H9 (cell line): ENCODE data around the gene HHIP. TPM values are rescaled to one million over a fixed set of nuclear protein-coding genes. Genes with fewer than 3 reads are reported as not detected.

Experiments used
- DNase-seq: peaks from one replicate; pipeline ENCODE4 v3.0.0-alpha.2; 2017
- H2AFZ ChIP-seq: one replicate; pipeline ENCODE4 v1.6.1; 2013; ENCODE audit warnings: mild to moderate bottlenecking, low read length, control low read depth, moderate library complexity
- H2AK5ac ChIP-seq: 2 replicates; pipeline ENCODE4 v1.6.1; 2013; ENCODE audit warnings: low read length, control low read depth, mixed read lengths; ENCODE audit not compliant: insufficient read length
- H2BK120ac ChIP-seq: one replicate; pipeline ENCODE4 v1.6.1; 2013; ENCODE audit warnings: low read depth, mild to moderate bottlenecking, low read length, control low read depth, inconsistent platforms; ENCODE audit not compliant: poor library complexity, severe bottlenecking
- H2BK12ac ChIP-seq: 2 replicates; pipeline ENCODE4 v1.6.1; 2013; ENCODE audit warnings: low read length, control low read depth, mixed read lengths, low read depth; ENCODE audit not compliant: insufficient read length
- H2BK15ac ChIP-seq: 2 replicates; pipeline ENCODE4 v1.6.1; 2013; ENCODE audit warnings: low read depth, low read length, control low read depth
- H2BK20ac ChIP-seq: one replicate; pipeline ENCODE4 v1.6.1; 2013; ENCODE audit warnings: low read depth, mild to moderate bottlenecking, low read length, control low read depth, inconsistent platforms; ENCODE audit not compliant: poor library complexity, severe bottlenecking
- H2BK5ac ChIP-seq: 2 replicates; pipeline ENCODE4 v1.6.1; 2013; ENCODE audit warnings: low read length, control low read depth, mixed read lengths; ENCODE audit not compliant: insufficient read length
- H3K14ac ChIP-seq: 2 replicates; pipeline ENCODE4 v1.6.1; 2013; ENCODE audit warnings: low read length, control low read depth; ENCODE audit not compliant: insufficient read depth
- H3K18ac ChIP-seq: 2 replicates; pipeline ENCODE4 v1.6.1; 2013; ENCODE audit warnings: low read depth, mild to moderate bottlenecking, mixed read lengths, low read length, control low read depth; ENCODE audit not compliant: insufficient read length
- H3K23ac ChIP-seq: 2 replicates; pipeline ENCODE4 v1.6.1; 2013; ENCODE audit warnings: low read length, control low read depth, mixed read lengths, low read depth; ENCODE audit not compliant: insufficient read length
- H3K23me2 ChIP-seq: 2 replicates; pipeline ENCODE4 v1.6.1; 2013; ENCODE audit warnings: low read depth, mild to moderate bottlenecking, mixed read lengths, low read length, control low read depth; ENCODE audit not compliant: insufficient read length, poor library complexity, severe bottlenecking
- H3K27ac ChIP-seq: 2 replicates; pipeline ENCODE4 v1.5.1; 2013; ENCODE audit warnings: low read length, control low read depth, mixed read lengths, low read depth; ENCODE audit not compliant: insufficient read length
- H3K27me3 ChIP-seq: 2 replicates; pipeline ENCODE4 v1.6.1; 2013; ENCODE audit warnings: low read length, control low read depth, inconsistent platforms; ENCODE audit not compliant: insufficient read depth
- H3K4ac ChIP-seq: 2 replicates; pipeline ENCODE4 v1.6.1; 2013; ENCODE audit warnings: low read depth, mild to moderate bottlenecking, control low read depth, inconsistent platforms, low read length, moderate library complexity
- H3K4me1 ChIP-seq: 2 replicates; pipeline ENCODE4 v1.6.1; 2013; ENCODE audit warnings: low read length, control low read depth, inconsistent platforms; ENCODE audit not compliant: insufficient read depth
- H3K4me2 ChIP-seq: 2 replicates; pipeline ENCODE4 v1.6.1; 2013; ENCODE audit warnings: low read length, control low read depth, mixed read lengths; ENCODE audit not compliant: insufficient read length, insufficient read depth
- H3K56ac ChIP-seq: 2 replicates; pipeline ENCODE4 v1.6.1; 2013; ENCODE audit warnings: low read depth, mild to moderate bottlenecking, mixed read lengths, low read length, control low read depth; ENCODE audit not compliant: insufficient read length
- H3K79me1 ChIP-seq: 2 replicates; pipeline ENCODE4 v1.6.1; 2013; ENCODE audit warnings: low read depth, mild to moderate bottlenecking, moderate library complexity, low read length, control low read depth, inconsistent platforms; ENCODE audit not compliant: insufficient read depth, poor library complexity, severe bottlenecking
- H3K79me2 ChIP-seq: 2 replicates; pipeline ENCODE4 v1.6.1; 2013; ENCODE audit warnings: low read length, control low read depth, inconsistent platforms; ENCODE audit not compliant: insufficient read depth
- H3K9ac ChIP-seq: 2 replicates; pipeline ENCODE4 v1.6.1; 2013; ENCODE audit warnings: low read length, control low read depth, mixed read lengths; ENCODE audit not compliant: insufficient read length; ENCODE audit errors: extremely low read depth
- H3K9me3 ChIP-seq: one replicate; pipeline ENCODE4 v1.6.1; 2013; ENCODE audit warnings: low read depth, low read length, inconsistent platforms; ENCODE audit not compliant: control insufficient read depth
- H3T11ph ChIP-seq: one replicate; pipeline ENCODE4 v1.6.1; 2013; ENCODE audit warnings: mild to moderate bottlenecking, low read length, control low read depth, inconsistent platforms
- H4K20me1 ChIP-seq: one replicate; pipeline ENCODE4 v1.6.1; 2013; ENCODE audit not compliant: control insufficient read depth, insufficient read length, insufficient read depth
- H4K5ac ChIP-seq: 2 replicates; pipeline ENCODE4 v1.6.1; 2013; ENCODE audit warnings: low read depth, mild to moderate bottlenecking, mixed read lengths, low read length, control low read depth; ENCODE audit not compliant: insufficient read length
- H4K8ac ChIP-seq: replicated peaks from 2 replicates; pipeline ENCODE4 v1.6.1; 2013; ENCODE audit warnings: low read length, control low read depth, mixed read lengths, low read depth; ENCODE audit not compliant: insufficient read length
- H4K91ac ChIP-seq: 2 replicates; pipeline ENCODE4 v1.6.1; 2013; ENCODE audit warnings: low read depth, mild to moderate bottlenecking, moderate library complexity, mixed read lengths, low read length, control low read depth; ENCODE audit not compliant: insufficient read length
- H3K27ac Mint-ChIP-seq, 3 experiments: 2 replicates in 2 of 3; 3 replicates in 1 of 3; pipeline ENCODE4 v1.8.0; 2020 to 2021; ENCODE audit warnings: mixed read lengths in 3 of 3, mild to moderate bottlenecking in 1 of 3, moderate library complexity in 1 of 3
- H3K27me3 Mint-ChIP-seq: 2 replicates; pipeline ENCODE4 v1.8.0; 2021; ENCODE audit warnings: low read depth, mild to moderate bottlenecking, moderate library complexity, mixed read lengths
- H3K36me3 Mint-ChIP-seq, 3 experiments: 2 replicates in 2 of 3; 3 replicates in 1 of 3; pipeline ENCODE4 v1.8.0; 2020 to 2021; ENCODE audit warnings: low read depth in 3 of 3, mixed read lengths in 3 of 3; ENCODE audit not compliant: insufficient read depth in 1 of 3
- H3K4me1 Mint-ChIP-seq, 2 experiments: 2 replicates each; pipeline ENCODE4 v1.8.0; 2020; ENCODE audit warnings: mixed read lengths in 2 of 2
- H3K4me3 Mint-ChIP-seq, 2 experiments: 2 replicates in 1 of 2; 3 replicates in 1 of 2; pipeline ENCODE4 v1.8.0; 2020 to 2021; ENCODE audit warnings: mild to moderate bottlenecking in 2 of 2, mixed read lengths in 2 of 2, moderate library complexity in 1 of 2
- H3K9me3 Mint-ChIP-seq, 2 experiments: 2 replicates in 1 of 2; 3 replicates in 1 of 2; pipeline ENCODE4 v1.8.0; 2020; ENCODE audit warnings: mild to moderate bottlenecking in 2 of 2, mixed read lengths in 2 of 2, moderate library complexity in 1 of 2
- WGBS: extraction: QIAGEN DNeasy Blood & Tissue Kit; methylation state at CpG from one replicate; pipeline ENCODE4 v1.1.7; 2013; ENCODE audit warnings: missing lambda C conversion rate, low lambda C conversion rate, mixed read lengths; ENCODE audit not compliant: insufficient read length; ENCODE audit errors: extremely low coverage; 5-methylcytosine and 5-hydroxymethylcytosine counted together
- total RNA-seq: library from RNA; stranded (reverse); gene quantifications from 2 replicates; pipeline ENCODE4 v1.2.1, GENCODE V29; 2021
- TF ChIP-seq, protein P1 (sequence below): fragments of 200-600 bp; sonication (generic); conservative IDR thresholded peaks from 3 replicates; pipeline ENCODE4 v1.8.0; 2021; ENCODE audit warnings: antibody characterized with exemption, mild to moderate bottlenecking

The HHIP gene
- total RNA-seq, 1 experiment from 2014 or later, result 3.8 TPM

DNA sequence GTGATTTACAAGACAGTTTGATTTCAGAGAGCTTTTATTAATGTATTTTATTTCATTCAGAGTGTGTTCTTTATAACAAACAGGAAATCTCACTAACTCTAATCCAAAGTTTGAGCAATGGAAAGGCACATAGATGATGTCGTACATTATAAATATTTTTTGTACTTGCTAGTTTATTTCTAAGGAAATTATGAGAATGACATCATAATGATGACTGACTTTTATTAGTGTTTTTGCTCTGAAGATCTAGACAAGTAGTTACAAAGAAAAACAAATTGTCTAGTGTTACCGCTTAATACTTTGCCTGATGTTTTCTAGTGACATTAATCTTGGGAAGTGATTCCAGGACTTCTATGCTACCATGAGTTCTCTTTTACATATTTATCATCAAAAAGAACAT is 43.2 kb downstream of the HHIP start:
- H3K23me2 ChIP-seq, result no peaks in the 10 kb centered on the region
- H4K20me1 ChIP-seq, result no peaks in the 10 kb centered on the region
- H3T11ph ChIP-seq, result no peak overlapping the region
- no peak overlapping the region for H2BK20ac ChIP-seq
- no peak overlapping the region for H3K27ac ChIP-seq
- H2BK15ac ChIP-seq, result no peak overlapping the region
- Mint-ChIP-seq H3K27ac (no peak overlapping the region), H3K27me3 (no peaks in the 10 kb centered on the region), H3K4me1 (peaks cover 9 to 10% of the 10 kb centered on the region in 2 experiments), H3K36me3 (no peaks in the 10 kb centered on the region), H3K9me3 (no peaks in the 10 kb centered on the region), H3K4me3 (no peak overlapping the region)
- H3K18ac ChIP-seq, result no peak overlapping the region
- no peak overlapping the region for H3K9ac ChIP-seq
- H3K14ac ChIP-seq, result no peak overlapping the region
- H3K56ac ChIP-seq, result no peak overlapping the region
- no peaks in the 10 kb centered on the region for H3K79me1 ChIP-seq
- no peak overlapping the region for H4K8ac ChIP-seq
- H2BK5ac ChIP-seq, result no peak overlapping the region
- peaks cover 4% of the 10 kb centered on the region; the same call in 1 of the 2 replicates for H3K4me1 ChIP-seq
- no peaks in the 10 kb centered on the region for H3K79me2 ChIP-seq
- no peak overlapping the region for H2AK5ac ChIP-seq
- H3K4ac ChIP-seq, result no peak overlapping the region
- no peaks in the 10 kb centered on the region for H3K27me3 ChIP-seq
- WGBS, result no CpG with 5 or more reads among the region's 2 CpGs
- no peak overlapping the region for H4K91ac ChIP-seq
- H3K23ac ChIP-seq, result no peak overlapping the region
- H3K9me3 ChIP-seq, result no peaks in the 10 kb centered on the region
- no peak overlapping the region for H3K4me2 ChIP-seq
- no peak overlapping the region for H4K5ac ChIP-seq
- TF ChIP-seq, protein P1, sequence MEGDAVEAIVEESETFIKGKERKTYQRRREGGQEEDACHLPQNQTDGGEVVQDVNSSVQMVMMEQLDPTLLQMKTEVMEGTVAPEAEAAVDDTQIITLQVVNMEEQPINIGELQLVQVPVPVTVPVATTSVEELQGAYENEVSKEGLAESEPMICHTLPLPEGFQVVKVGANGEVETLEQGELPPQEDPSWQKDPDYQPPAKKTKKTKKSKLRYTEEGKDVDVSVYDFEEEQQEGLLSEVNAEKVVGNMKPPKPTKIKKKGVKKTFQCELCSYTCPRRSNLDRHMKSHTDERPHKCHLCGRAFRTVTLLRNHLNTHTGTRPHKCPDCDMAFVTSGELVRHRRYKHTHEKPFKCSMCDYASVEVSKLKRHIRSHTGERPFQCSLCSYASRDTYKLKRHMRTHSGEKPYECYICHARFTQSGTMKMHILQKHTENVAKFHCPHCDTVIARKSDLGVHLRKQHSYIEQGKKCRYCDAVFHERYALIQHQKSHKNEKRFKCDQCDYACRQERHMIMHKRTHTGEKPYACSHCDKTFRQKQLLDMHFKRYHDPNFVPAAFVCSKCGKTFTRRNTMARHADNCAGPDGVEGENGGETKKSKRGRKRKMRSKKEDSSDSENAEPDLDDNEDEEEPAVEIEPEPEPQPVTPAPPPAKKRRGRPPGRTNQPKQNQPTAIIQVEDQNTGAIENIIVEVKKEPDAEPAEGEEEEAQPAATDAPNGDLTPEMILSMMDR, result no peak
- H2BK12ac ChIP-seq, result no peak overlapping the region
- DNase-seq, result no peak
- H2BK120ac ChIP-seq, result no peak overlapping the region
- H2AFZ ChIP-seq, result no peak overlapping the region
